HG03045 (cell line): Measurements from ENCODE around the gene THSD4.

Experiments
- ATAC-seq: cut with Tn5 transposase; IDR thresholded peaks from one replicate; pipeline ENCODE4 v1.9.1; 2021; ENCODE audit warnings: mild to moderate bottlenecking, moderate library complexity; ENCODE audit not compliant: unreplicated experiment

THSD4 gene

DNA sequence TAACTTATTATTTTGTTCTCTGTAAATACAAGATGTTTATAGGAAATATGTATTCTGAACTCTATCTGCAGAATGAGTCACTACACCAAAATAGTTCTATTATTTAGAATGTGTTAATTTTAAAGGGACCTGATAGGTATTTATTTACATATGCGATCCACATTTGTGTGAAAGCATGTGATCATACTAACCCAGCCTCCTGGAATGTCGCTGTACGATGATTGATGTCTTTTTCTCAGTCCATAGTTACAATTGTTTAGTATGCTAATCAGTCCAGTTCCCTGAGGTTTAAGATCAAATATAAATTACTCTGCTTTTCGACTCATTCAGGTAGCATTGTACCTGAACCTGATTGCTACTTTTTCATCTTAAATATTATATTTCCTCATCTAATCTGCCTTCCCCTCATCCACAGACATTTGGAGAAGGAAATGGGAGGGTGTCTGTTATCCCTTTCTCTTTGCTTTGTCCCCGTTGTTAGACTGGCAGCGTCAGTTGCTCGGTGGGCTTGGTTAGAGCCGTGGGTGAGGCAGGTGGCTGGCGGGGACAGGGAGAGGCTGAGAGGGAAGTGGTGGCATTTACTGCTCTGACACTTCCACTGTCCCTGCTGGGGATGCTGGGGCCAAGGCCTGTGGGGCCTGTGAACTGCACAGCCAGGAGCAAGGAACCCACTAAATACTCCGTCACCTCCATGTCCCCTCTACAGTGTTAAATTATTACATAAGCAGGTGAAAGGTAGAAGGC is 667.3 kb downstream of the THSD4 start:
- no peak for ATAC-seq

DNA sequence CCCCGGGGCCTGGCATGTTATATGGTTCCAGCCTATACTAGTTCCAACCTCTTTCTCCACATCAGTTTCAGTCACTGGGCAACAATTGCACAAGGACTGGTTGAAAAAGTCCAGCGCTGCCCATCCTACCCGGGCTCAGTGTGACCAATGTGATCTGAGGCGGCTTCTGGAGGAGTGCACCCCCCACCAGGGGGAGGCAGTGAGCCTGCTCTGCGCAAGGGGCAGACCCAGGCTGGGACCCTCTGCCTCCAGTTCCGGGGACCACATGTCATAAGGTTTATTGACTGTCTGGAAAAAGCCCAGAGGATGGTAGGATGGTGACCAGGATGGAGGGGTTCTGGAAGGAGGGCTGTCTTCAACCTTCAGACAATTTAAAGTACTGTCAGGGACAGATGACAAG is 669.4 kb downstream of the THSD4 start:
- ATAC-seq = no peak

DNA sequence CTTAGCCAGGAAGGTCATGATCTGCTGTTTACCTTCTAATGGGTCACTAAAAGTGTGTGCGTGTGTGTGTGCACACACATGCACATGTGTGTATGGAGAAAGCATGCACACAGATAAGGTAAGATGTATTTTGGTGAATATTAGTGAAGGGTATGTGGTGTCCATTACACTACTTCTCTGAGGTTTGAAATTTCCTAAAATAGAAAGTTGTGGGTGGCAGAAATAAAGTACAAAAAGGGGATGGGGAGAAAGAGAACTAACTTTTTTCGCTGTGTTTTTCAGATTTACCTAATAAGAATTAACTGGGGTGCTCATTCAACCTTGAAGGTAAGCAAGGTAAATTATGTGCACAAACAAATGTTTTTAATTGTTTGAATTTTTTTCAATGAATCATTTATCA is 670.7 kb downstream of the THSD4 start:
- ATAC-seq = no peak

DNA sequence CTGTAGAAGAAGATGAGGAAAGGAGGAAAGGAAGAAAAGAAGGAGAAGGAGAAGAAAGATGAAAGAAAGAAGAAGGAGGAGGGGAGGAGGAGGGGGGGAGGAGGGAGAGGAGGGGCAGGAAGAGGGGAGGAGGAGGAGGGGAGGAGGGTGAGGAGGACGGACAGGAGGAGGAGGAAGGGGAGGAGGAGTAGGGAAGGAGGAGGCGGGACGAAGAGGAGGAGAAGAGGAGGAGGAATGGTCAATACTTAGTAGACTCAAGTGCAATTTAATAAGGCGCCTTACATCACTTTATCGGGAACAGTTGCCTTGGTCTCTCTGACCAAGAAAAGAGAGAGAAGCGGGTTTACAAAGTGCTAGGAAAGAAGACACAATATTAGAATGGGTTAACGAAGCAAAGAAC is 671.4 kb downstream of the THSD4 start:
- ATAC-seq = no peak

DNA sequence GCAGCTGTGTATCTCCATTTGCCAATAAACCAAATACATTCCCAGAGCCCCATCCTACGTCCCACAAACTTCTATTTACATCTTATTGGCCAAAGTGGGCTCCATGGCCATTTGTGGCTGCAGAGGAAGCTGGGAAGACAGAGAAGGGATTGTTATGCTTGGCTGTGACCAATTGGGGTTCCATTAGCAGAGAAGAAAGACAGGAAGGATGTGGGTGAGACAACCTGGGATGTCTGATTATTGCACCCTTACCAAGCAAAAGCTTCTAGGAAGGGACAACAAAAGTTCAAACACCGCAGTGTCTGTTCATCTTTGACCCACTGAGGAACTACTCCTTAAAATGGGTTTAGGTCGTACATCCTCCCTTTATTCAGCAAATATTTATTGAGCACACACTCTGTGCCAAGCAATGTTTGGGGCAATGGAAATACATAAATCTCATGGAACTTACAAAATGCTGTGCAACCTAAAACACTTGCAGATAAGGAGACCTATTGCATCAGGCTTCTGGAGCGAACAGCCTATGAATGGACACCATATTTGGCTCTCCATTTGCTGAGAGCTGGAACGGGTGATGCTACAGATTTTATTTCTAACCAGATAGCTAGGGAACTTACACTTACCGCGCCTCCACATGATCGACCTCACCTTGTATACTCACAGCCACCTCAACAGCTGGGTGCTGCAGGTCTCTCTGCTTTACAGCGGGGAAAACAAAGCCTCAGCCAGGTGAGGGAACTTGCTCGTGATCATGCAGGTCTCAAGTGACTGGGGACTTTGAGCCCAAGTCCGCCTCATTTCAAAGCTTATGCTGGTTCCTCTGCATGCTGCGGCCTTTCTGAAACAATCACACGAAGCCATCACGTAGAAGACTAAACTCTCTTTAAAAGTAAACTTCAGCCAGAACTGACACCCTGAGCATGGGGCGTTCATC is 673.6 kb downstream of the THSD4 start:
- no peak for ATAC-seq

DNA sequence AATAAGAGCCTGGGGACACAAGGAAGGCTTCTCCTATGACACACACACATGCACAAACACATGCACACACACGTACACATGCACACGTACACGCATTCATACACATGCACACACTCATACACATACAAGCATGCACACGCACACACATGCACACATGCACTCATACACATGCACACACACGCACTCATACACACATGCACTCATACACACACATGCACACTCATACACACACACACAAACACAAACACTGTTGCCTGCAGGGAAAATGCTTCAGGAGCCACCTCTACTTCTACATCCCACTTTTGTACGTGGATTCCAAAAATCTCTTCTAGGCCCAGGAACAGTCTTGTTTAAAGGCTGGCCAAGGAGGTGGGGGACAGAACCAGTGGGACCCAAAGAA is 674.3 kb downstream of the THSD4 start:
- ATAC-seq = no peak

DNA sequence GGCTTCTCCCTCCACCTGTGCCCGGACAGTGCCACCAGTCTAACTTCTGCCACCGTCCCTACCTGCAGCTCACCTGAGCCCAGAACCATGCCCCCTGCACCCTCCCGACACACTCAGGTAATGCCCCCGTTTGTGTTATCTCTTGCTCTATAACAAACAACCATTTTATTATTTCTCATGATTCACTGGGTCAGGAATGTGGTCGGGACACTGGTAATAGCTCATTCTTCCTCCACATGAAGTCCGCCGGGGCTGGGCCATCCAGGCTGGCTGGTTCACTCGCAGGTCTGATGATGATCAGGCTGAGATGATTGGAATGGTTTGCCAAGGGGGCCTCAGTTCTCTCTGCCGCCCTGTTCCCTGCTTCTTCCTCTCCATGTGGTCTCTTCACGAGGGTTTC is 674.8 kb downstream of the THSD4 start:
- no peak for ATAC-seq

DNA sequence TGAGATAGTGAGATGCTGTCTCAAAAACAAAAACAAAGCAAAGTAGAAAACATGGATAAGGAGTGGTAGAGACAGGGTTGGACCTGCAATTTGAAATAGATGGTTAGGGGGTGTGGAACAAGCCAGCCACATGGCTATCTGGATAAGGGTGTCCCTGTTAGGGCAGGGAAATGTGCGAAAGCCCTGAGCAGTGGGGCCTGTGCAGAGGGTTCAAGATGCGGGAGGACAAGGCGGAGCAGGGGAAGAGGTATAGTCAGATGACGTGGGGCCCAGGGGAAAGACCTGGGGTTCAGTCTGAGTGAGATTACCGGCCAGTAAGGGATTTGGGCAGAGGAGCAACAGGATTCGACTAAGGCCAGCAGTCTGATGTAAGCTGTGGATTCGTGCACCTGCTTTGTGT is 676.7 kb downstream of the THSD4 start:
- no peak for ATAC-seq

DNA sequence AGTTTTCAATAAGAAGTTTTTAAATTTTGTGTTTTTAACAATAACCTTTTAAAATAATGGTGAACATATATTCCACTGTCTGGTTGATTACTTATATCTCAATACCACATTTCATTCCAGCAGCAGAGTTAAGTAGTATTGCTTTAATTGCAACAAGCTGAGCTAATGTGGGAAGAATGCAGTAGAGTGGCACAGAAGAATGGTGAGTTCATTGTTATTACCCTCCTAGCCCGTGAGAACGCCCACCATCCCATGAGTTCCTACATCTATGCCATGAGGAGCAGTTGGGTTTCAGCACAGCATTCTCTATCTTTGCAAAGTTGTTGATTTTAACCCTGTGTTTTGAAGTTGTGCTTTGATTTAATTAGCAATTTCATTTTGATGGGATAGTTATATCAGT is 677.2 kb downstream of the THSD4 start:
- ATAC-seq = no peak

DNA sequence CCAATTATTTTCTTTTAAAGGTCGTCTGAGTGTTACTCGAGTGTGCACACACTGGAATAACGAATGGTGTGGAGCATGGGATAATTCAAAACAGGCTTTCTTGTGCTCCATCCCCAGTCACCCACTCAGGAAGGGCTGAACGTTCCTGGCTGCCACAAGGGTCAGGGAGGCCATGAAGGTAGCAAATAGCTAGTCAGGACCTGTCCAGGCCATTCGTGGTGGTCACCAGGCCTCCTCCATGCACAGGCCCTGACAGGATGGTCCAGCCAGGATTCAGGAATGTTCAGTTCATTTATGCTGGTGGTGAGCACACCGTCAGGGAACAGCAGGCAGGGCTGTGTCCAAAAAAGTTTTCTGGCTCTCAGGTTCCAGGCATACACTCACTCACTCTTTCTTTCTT is 683.4 kb downstream of the THSD4 start:
- no peak for ATAC-seq

DNA sequence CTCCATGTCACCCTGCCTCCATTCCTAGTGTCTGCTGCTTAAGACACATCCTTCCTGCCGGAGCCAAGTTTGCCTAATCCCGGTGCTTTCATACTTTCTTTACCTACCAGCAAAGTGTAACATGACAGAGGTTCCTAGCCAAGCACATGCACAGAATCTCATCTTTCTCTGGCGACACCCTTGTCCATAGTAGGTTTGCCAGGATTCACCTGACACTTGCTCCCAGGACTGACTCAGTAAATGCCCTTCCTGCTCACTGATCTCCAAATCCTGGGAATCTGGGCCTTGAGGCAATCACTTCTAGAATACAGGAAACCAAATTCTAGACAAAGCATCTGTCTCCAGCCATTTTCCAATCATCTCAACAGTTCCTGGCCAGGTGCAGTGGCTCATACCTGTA is 684.9 kb downstream of the THSD4 start:
- no peak for ATAC-seq

DNA sequence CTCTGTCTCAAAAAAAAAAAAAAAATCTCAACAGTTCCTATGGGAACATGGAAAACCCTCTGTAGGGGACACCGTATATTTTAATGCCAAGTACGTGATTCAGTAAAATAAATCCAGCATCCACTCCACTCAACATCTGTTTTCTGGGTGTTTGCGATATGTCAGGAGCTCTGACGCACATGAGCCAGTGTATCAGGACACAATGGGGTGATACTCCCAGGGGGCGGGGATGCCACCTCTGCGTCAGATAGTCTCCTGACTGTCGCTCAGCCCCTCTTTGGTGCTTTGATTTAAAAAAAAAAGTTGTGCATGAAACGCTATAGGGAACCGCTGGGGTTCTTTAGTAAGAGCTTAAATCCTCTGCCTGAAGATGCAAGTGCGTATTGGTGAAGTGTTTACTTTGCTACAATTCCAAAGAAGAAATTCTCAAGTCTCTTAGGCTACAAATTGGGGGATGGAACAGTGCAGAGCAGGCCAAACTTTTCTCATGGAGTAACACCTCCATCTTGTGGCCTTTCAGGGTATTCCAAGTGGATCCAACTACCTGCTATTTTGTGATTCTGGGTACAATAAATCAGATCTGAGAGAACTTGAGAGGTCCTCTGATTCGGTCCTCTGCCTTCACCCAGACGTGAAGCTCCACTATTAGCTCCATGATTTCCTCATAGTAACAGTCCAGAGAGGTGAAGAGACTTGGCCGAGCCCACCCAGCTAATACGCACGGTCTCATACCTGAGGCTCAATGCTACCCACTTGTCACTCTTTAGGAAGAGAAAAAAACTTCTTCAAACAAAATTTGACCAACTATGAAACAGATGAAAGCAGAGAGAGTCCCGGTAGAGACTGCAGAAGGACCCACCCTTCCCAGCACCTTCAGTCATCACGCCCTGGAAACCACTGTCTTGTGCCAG is 685.8 kb downstream of the THSD4 start:
- no peak for ATAC-seq

DNA sequence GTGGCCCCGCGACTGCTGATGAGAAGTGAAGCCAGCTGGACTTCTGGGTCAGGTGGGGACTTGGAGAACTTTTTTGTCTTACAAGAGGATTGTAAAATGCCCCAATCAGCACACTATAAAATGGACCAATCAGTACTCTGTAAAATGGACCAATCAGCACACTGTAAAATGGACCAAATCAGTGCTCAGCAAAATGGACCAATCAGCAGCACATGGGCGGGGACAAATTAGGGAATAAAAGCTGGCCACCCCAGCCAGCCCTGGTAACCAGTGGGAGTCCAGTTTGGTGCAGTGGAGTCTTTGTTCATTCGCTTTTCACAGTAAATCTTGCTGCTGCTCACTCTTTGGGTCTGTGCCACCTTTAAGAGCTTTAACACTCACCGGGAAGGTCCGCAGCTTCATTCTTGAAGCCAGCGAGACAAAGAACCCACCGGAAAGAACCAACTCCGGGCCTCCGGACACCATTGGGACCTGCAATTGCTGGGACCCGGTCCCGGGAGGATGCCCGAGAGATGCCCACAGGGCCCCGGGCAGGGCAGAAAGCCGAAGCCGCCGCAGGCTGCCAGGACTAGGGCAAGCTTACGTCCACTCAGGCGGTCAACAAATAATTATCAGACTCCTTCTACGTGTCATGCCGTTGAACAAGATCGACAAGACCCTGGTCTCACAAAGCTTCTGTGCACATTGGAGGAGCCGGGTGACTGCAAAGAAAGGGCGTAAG is 686.8 kb downstream of the THSD4 start:
- no peak for ATAC-seq

DNA sequence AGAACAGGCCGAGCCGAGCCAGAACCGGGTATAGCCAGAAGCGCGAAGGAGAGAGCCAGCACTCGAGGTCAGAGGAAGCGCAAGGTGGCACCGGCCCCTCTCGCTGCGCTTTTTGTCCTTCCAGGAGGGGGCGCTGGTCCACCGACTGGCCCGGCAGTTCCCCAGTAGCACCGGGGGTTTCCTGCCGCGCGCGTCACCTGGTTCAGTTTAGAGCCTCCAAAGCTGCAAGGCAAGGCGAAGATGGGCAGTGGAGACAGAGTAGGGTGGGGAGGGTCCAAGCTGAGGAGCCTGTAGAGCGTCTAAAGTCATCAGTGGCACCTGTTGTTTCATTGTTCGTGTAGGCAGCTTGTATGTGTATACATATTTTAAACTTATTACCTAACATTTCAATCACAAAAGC is 687.5 kb downstream of the THSD4 start:
- no peak for ATAC-seq

DNA sequence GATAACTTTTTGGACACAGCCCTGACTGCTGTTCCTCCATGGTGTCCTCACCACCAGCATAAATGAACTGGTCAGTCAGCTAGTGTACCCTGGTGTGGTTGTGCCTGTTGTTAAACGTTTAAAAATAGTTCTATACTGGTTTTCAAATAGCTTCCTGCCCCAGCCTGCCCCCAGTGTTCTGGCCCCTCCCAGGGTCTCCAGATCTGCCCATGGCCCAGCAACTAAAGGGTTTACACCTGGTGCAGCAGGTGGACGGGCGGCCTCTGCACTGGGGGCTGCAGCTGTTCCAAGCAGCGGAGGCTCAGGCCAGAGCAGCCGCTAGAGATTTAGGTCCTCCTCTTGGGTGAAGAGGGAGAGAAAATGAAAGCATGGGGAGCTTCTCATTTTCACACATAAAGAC is 689.0 kb downstream of the THSD4 start:
- ATAC-seq = no peak

DNA sequence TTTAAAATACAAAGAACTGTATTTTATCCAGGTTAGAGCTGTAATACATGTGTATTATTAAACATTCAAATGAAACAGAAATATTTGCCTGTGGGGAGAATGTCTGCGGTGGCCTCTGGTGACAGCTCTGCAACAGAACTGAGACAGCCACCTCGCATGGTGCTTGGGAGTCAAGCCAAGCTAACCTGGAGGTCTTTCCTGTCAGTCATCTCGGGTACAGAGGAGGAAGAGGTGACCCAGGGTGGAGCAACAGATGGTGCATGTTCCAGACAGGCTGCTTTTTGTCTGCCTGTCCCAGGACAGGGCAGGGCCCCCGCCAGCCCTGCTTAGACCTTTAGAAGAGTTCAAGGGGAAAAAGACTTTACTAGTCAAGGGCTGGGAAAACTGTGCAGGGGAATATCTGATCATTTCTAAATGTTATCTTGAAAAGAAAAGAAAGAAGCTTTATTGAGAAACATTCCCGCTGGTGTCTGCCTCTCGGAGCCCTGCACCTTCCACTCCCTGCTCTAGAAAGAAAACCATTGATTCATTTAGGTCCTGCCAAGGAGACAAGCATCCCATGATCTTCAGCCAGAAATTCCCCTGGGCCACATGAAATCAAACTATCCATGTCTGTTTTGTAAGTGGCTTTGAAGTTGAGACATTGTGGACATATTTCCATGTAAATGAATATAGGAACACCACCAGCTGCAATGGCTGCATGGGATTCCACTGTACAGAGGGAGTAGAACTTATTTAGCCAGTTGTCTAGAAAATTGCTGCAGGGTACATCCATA is 689.6 kb downstream of the THSD4 start:
- no peak for ATAC-seq

DNA sequence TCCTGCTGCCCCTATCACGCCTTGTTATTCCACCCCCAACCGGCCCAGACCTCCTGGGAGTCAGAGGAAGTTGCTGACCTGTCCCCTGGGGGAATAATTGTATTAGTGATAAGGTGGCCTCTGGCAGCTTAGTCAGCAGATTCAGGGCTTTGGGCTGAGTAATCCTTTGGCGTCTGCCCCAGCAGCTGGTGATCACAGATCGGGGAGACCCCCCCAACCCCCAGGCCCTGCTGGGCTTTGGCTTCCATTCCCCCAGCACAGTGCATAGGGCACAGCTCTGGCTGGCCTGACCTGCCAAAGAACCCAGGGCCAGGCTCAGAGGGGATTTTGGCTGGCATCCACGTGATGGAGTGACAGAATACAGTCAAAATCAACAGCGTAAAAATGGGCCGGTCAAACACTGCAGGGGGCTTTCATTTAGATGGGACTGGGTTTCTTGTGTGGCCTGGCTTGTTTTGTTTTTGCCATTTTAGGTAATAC is 691.2 kb downstream of the THSD4 start:
- no peak for ATAC-seq

DNA sequence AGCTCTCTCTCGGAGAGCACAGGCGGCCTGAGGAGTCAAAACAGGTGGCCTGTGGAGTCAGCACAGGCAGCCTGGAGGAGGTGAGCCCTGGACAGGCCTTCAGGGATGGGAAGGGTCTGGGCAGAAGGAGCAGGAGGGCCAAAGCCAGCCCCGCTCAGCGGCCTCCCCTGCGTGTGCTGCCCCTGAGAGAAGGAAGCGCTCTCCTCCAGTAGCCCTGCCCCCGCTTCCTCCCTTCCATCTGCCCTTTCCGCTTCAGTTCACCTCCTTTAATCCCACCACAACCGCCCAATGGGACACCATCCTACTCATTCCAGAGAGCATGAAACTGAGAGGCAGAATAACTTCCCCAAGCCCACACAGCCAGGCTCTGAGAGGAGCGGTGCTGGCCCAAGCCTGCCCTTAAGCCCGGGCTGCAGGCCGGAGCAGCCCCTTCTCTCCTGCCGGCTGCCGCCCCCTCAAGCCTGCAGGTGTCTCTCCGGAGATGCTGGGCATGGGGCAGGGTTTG is 691.9 kb downstream of the THSD4 start:
- ATAC-seq = no peak

DNA sequence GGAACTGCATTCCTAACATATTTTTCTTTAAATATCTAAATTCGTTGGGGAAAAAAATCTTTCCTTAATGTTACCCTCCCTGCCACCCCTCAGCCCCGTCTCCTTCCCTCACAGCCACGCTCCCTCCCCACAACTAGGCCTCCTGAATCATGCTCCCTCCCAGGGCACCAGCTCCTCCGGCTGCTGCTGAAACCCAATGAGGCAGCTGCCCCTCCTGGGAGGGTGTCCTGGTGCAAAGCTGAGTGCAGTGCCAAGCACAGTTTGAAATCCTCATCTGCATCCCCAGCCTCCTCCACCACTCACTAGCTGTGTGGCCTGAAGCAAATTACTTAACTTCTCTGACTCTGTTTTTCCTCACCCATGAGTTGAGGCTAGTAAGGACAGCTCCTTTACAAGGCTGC is 692.4 kb downstream of the THSD4 start:
- ATAC-seq = no peak
